Measurements from ENCODE around the gene TMTC1. TPM values are rescaled to one million over a fixed set of nuclear protein-coding genes. Genes with fewer than 3 reads are reported as not detected.

The TMTC1 gene
- total RNA-seq, 4 donors from 2014 or later = 7.4 to 25.6 (median 15.4) TPM

DNA sequence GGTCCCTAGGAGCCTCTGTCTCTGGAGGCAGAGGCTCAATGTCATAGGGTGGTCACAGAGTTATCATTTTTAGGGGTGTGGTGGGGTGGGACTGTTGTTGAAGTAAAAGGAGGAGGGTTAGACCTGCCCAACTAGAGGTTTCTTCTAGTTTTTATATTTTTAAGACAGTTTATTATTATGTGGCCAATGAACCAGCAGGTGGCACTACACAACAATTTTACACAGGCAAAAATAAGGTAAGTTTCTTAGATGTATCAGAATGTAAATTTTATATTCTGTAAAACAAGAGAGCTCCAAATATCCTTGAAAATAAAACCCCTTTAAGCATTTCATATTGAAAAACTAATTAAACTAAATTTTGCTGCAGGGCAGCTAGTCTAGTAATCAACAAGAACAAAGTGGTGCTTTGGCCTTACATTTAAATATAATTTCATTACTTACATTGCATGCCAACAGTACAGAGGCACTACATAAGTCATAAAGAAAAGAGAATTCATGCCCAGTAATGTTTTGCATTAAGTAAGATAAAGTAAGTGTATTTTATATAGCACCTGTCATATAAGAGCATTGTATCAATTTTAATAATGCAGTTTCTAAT, 264.1 kb downstream of the TMTC1 start:
- DNase-seq = peak in 1 of 3 donors; percentile 59
- Histone ChIP-seq H3K27ac (no peak overlapping the region), H3K9me3 (no peaks in the 10 kb centered on the region), H3K27me3 (no peaks in the 10 kb centered on the region), H3K36me3 (no peaks in the 10 kb centered on the region), H3K4me1 (no peaks in the 10 kb centered on the region), H3K4me3 (no peak overlapping the region)
- TF ChIP-seq, protein P1, sequence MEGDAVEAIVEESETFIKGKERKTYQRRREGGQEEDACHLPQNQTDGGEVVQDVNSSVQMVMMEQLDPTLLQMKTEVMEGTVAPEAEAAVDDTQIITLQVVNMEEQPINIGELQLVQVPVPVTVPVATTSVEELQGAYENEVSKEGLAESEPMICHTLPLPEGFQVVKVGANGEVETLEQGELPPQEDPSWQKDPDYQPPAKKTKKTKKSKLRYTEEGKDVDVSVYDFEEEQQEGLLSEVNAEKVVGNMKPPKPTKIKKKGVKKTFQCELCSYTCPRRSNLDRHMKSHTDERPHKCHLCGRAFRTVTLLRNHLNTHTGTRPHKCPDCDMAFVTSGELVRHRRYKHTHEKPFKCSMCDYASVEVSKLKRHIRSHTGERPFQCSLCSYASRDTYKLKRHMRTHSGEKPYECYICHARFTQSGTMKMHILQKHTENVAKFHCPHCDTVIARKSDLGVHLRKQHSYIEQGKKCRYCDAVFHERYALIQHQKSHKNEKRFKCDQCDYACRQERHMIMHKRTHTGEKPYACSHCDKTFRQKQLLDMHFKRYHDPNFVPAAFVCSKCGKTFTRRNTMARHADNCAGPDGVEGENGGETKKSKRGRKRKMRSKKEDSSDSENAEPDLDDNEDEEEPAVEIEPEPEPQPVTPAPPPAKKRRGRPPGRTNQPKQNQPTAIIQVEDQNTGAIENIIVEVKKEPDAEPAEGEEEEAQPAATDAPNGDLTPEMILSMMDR (IDR thresholded peaks at IDR 0.05) = peak in 5 of 6 experiments; percentile 38 to 67 (median 61)
- no peak for TF ChIP-seq POLR2A (IDR thresholded peaks at IDR 0.05)

DNA sequence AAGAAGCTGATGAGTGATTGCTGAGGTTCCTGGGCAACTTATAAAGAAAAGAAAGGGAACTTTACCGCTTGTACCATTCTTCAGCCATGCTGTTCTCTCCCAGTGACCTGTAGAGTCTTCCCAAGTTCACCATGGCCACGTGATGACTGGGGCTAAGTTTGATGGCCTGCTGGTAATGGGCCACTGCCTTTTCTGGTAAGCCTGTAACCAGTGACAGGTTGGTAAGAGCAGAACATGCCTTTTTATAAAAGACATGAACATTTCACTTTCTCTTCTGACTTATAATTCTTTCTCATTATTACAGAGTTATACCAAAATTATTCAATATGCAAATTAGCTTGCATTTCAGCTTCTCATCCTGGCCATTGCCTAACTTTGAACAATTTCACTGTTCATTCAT, 265.3 kb downstream of the TMTC1 start:
- Histone ChIP-seq H3K9me3 (no peaks in the 10 kb centered on the region), H3K4me1 (no peaks in the 10 kb centered on the region), H3K36me3 (no peaks in the 10 kb centered on the region), H3K4me3 (no peak overlapping the region), H3K27me3 (no peaks in the 10 kb centered on the region), H3K27ac (no peak overlapping the region)
- DNase-seq = no peak
- TF ChIP-seq POLR2A (IDR thresholded peaks at IDR 0.05) = no peak

DNA sequence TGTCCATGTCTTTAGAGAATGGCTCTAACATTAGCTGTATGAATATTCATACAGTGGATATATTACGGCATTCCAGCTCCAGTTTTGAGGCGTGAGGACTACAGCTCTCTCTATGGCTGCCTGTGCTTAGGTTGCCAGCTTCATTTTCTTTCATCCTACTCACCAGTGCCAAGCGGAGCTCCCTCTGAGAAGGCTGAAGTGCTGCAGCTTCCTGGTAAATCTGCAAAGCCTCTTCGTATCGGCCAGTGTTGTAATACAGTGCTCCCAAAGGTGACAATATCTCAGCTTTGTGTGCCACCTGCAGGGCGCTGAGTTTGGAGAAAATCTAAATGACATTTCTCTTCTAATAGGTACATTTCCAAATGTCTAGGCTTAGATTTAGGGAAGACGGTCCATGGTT, 266.5 kb downstream of the TMTC1 start:
- H3K9me3 ChIP-seq = no peaks in the 10 kb centered on the region
- H3K36me3 ChIP-seq = no peaks in the 10 kb centered on the region
- H3K4me1 ChIP-seq = no peaks in the 10 kb centered on the region
- peak in 2 of 3 donors; percentile 50 to 65 for DNase-seq
- no peak overlapping the region for H3K27ac ChIP-seq
- H3K27me3 ChIP-seq = no peaks in the 10 kb centered on the region
- no peak overlapping the region for H3K4me3 ChIP-seq
- TF ChIP-seq POLR2A (IDR thresholded peaks at IDR 0.05) = no peak
- TF ChIP-seq, protein P1 (IDR thresholded peaks at IDR 0.05) = peak in 4 of 6 experiments; percentile 11 to 74 (median 63)

DNA sequence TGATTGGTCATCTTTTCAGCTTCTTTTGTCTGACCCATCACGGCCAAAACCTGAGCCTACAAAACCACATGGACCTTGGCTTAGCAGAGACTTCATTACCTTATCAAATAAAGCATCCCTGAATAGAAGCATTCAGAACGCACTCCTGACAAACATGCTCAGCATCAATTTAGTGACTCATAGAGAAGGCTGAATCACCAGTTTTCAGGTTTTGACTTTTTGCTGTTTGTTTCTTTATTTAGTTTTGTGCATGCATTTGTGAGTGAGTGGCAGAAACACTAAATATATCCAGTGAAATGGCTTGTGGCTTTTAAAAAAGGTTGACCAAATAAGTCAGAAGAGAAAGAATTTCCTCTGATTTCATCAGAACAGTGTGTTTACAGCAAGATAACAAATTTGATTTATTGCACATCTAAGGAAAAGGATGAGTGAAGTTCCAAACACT, 267.3 kb downstream of the TMTC1 start:
- H3K36me3 ChIP-seq = no peaks in the 10 kb centered on the region
- H3K27ac ChIP-seq = no peak overlapping the region
- DNase-seq = no peak
- H3K4me3 ChIP-seq = no peak overlapping the region
- no peaks in the 10 kb centered on the region for H3K4me1 ChIP-seq
- TF ChIP-seq POLR2A (IDR thresholded peaks at IDR 0.05) = no peak
- TF ChIP-seq, protein P1 (IDR thresholded peaks at IDR 0.05) = no peak
- no peaks in the 10 kb centered on the region for H3K27me3 ChIP-seq
- no peaks in the 10 kb centered on the region for H3K9me3 ChIP-seq

DNA sequence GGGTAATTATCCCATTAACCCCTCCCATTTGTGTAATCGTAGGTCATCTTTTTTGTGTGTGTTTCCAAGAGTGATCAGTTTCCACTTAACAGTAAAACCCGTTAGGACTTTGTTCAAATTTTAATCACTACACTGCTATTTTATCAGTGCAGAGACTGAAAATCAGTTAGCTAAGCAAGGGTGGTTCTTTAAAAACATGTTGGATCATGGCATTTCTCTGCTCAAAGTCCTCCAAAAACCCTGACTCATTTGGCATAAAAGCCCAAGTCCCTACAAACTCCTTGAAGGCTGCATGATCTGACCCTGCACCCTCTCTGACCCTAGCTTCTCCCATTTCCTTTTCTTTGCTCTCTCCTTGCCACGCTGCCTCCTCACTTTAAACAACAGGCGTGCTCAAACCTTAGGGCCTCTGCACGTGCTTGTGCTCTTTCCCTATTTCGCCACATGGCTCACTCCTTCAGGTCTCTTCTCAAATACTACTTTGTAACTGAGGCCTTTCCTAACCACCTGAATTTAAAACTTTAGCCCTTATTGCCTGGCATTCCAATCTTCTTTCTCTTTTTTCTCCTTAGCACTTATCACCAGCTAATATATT, 273.1 kb downstream of the TMTC1 start:
- DNase-seq = no peak
- H3K27me3 ChIP-seq = no peaks in the 10 kb centered on the region
- no peak overlapping the region for H3K4me3 ChIP-seq
- no peaks in the 10 kb centered on the region for H3K36me3 ChIP-seq
- H3K27ac ChIP-seq = no peak overlapping the region
- no peaks in the 10 kb centered on the region for H3K4me1 ChIP-seq
- no peaks in the 10 kb centered on the region for H3K9me3 ChIP-seq
- TF ChIP-seq, protein P1 (IDR thresholded peaks at IDR 0.05) = no peak
- no peak for TF ChIP-seq POLR2A (IDR thresholded peaks at IDR 0.05)

DNA sequence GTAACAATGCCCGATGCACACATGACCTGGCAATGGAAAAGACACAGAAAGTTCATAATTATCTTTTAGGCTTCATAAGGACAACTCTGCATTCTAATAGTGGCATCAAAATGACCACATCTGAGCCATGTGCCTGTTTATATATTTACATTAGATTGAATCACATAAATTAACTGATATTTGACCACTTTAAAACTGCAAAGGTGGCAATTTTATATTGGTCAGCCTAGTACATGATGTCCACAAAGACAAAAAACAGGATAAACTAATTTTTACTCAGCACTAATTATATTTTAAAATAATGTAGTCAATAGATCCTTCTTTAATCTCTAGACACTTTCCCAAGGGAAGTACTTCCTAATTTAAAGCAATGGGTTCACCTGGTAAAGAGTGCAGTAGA, 274.2 kb downstream of the TMTC1 start:
- TF ChIP-seq, protein P1 (IDR thresholded peaks at IDR 0.05) = no peak
- no peak for TF ChIP-seq POLR2A (IDR thresholded peaks at IDR 0.05)
- no peak overlapping the region for H3K27ac ChIP-seq

More for the DNA sequence above, 274.2 kb downstream of the TMTC1 start:
- Histone ChIP-seq H3K27me3 (no peaks in the 10 kb centered on the region), H3K4me3 (no peak overlapping the region), H3K4me1 (no peaks in the 10 kb centered on the region), H3K36me3 (no peaks in the 10 kb centered on the region), H3K9me3 (no peaks in the 10 kb centered on the region)
- DNase-seq = no peak
